Adrenal gland (tissue), 5 donors: Measurements from ENCODE around the gene NOCT.
"Not testable (repeated sequence)": the region's sequence is repeated elsewhere in the genome, so short reads cannot be mapped to it uniquely, and the experiment has no call there.

ENCODE experiments used
- CTCF ChIP-seq, 6 experiments: fragments of 450-650 bp in 4 of 6; fragments of 200-600 bp in 2 of 6; sonication (generic) in 1 of 6; IDR thresholded peaks; 1 replicate in 5 of 6; 2 replicates in 1 of 6; pipeline versions ENCODE4 v1.5.1 to v1.8.0; 2016 to 2021; ENCODE audit warnings: antibody characterized with exemption in 6 of 6, mild to moderate bottlenecking in 2 of 6, moderate library complexity in 1 of 6
- POLR2A ChIP-seq, 2 donors: fragments of 450-650 bp; IDR thresholded peaks; one replicate each; pipeline ENCODE4 v1.6.1; 2017; ENCODE audit warnings: antibody characterized with exemption in 2 of 2, mild to moderate bottlenecking in 2 of 2, moderate library complexity in 1 of 2
- donor health status: DM: no; HTN: no; CAD: no.

GRCh38 chr4:139059026-139059425, 43.4 kb downstream of the NOCT start:
- not testable (repeated sequence) for TF ChIP-seq CTCF, POLR2A (IDR thresholded peaks at IDR 0.05)
